Fibroblast of skin of left quadriceps (primary cell): ENCODE results near the gene SMAD6.

Experiments
- DNase-seq, 2 experiments: peaks; one replicate each; pipeline ENCODE4 v3.0.0-alpha.2; 2013; ENCODE audit warnings: low read depth in 2 of 2

SMAD6 gene

GRCh38 chr15:66775127-66776105, 73.4 kb downstream of the SMAD6 start:
- no peak for DNase-seq

- no peak for DNase-seq
Measured at GRCh38 chr15:66777054-66777453, 75.0 kb downstream of the SMAD6 start.

- no peak for DNase-seq
Measured at GRCh38 chr15:66777596-66778313, 75.7 kb downstream of the SMAD6 start.

DNA sequence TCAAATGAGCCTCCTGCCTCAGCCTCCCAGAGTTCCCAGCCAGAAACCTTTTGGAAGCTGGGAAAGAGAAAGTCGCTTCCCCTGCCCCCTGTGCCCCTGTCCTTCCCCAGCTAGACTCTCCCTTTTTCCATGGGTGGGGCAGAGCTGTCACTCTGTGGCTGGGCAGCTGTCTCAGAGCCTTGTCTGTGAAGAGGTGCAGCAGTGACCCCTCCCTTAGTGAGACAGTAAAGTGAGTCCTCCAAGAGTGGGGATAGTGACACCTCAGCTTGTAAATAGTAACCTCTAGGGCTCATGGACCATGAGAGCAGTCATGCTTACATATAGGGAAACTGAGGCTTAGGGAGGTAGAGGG, 76.3 kb downstream of the SMAD6 start:
- DNase-seq, result no peak

DNA sequence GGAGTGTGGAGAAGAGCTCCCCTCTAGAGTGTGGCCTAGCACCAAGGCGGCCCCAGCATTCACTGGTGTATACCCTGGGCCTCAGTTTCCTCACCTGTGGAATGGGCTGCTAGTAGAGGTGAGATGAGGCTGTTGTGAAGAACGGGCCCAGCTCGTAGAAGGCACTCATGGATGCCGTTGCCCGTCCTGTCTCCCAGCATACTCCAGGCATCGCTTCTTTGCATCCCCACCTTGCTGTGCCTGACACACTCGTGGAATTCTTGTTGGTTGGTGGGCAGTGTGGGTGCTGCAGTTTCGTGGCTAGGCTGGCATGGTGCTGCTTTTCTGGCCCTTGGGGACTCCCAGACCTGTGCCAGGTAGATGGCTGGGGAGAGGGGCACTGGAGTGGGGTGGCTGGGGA, 76.7 kb downstream of the SMAD6 start:
- DNase-seq, result no peak

DNA sequence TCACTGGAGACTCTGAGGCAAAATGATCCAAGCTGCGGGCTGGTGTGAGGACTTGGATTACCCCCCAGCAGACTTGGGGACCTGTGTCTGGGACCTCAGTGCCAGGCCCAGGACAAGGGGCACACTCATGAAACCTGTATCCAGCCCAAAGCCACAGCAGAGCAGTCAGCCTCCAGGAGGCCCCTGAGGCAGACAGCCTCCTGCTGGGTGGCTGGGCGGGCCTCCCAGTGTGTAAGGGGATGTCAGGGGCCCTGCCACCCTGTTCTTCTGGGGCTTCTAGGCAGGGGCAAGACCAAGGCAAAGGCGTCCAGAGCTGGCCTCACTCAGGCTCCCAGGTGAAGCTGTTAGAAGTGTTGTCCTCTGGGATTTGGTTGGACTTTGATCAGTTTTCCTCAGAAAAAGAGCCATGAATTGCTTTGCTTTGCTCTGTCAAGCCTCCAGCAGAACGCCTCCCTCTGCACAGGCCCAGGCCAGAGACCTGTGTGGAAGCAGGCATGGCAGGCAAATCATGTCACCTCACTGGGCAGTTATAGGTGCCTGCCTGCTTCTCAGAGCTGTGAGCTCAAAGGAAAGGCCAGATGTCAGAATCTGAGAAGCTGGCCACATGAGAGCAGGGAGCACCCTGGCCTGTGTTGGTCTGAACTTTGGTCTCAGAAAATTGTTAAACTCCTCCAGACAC, 77.4 kb downstream of the SMAD6 start:
- no peak for DNase-seq

- DNase-seq, result peak in 1 of 2 experiments; percentile 54
Measured at GRCh38 chr15:66780172-66780972, 78.3 kb downstream of the SMAD6 start.

- no peak for DNase-seq
Measured at GRCh38 chr15:66780973-66781718, 79.1 kb downstream of the SMAD6 start.

DNA sequence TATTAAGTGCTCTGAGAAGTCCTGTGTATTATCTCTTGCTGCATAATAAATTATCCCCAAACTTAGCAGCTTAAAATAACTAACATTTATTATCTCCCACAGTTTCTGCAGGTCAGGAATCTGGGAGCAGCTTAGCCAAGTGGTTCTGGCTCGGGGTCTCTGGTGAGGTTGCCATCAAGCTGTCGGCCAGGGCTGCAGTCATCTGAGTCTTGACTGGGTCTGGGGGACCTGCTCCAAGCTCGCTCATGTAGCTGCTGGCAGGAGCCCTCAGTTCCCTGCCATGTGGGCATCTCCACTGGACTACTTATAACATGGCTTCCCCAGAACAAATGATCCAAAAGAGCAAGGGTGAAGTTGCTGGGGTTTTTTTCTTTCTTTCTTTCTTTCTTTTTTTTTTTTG, 80.7 kb downstream of the SMAD6 start:
- no peak for DNase-seq

- no peak for DNase-seq
Measured at GRCh38 chr15:66783314-66783713, 81.3 kb downstream of the SMAD6 start.

GRCh38 chr15:66783725-66784124, 81.7 kb downstream of the SMAD6 start:
- no peak for DNase-seq

GRCh38 chr15:66784174-66784573, 82.1 kb downstream of the SMAD6 start:
- no peak for DNase-seq

- peak in 1 of 2 experiments; percentile 61 for DNase-seq
Measured at GRCh38 chr15:66785637-66786036, 83.6 kb downstream of the SMAD6 start.

- DNase-seq, result no peak
Measured at GRCh38 chr15:66786222-66786621, 84.2 kb downstream of the SMAD6 start.

DNA sequence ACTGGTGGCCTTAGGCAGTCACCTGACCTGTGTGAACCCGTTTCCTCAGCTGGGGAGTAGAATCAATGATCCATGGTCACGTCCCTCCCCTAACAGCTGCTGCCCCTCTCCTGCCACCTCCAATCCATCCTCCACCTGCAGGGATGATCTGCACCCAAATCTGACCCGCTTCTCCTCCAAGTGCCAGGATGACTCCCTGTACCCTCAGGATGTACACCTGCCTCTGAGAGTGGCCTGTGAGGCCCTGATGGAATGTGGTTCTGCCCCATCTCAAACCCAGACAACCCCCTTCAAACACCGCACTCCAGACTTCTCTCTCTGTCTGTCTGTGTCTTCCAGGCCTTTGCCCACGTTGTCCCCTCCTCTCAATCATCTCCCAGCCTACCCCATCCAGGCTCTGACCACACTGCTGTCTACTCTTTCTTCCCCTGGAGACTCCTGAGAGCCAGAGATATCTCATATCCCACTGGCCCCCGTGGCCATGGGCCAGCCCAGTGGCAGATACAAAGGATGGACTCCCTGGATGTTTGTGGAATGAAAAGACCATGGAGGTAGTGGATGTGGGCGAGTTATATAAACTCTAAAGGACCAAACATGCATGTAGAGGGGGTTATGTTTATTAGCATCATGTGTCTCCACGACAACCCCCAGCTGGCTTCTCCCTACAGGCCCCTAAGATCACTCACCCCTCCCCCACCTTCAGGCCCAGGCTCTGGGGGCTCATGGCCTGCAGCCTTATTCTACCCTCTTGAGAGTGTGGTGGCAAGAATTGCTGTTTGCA, 84.9 kb downstream of the SMAD6 start:
- no peak for DNase-seq

GRCh38 chr15:66787489-66787871, 85.4 kb downstream of the SMAD6 start:
- DNase-seq, result no peak

DNA sequence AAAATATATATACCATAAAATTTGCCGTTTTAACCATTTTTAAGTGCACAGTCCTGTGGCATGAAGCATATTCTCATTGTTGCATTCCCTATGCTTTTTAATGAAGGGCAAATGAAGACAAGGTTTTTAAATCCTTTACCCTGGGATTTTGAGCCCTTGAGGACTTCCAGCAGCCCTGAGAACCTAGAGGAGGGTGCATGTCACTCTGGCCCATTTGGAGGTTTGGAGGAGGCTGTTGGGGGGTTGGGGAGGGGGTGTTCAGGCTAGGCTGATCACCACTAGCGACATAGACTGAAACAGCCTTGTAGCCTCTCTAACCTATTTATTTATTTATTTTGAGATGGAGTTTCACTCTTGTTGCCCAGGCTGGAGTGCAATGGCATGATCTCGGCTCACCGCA, 86.0 kb downstream of the SMAD6 start:
- no peak for DNase-seq

GRCh38 chr15:66789029-66790025, 87.3 kb downstream of the SMAD6 start:
- peak in 1 of 2 experiments; percentile 59 for DNase-seq

DNA sequence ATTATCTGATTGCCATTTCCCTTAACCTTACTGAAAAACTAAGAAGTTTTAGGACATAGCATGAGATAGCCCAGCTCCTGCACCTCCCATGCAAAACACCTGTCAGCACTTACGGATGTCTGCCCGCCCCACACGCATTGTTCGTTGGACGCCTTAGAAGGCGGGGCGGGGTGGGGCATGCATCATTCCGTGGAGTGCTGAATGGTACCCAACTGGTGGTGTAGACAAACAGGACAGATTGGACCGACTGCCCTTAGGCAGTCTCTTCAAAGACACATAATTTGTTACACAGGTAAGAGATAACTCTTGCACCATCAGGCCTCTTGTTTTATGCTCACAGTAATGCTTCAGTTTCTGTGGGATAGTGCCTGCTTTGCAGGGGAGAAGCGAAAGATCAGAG, 93.8 kb downstream of the SMAD6 start:
- no peak for DNase-seq
